Breast epithelium (tissue), 3 donors: ENCODE results near the gene IL1RAP.

Experiments used
- CTCF ChIP-seq, 3 donors: fragments of 450-650 bp; IDR thresholded peaks; one replicate each; pipeline ENCODE4 v1.5.1; 2016 to 2017; ENCODE audit warnings: antibody characterized with exemption in 3 of 3, mild to moderate bottlenecking in 3 of 3, moderate library complexity in 3 of 3
- POLR2A ChIP-seq: fragments of 450-650 bp; IDR thresholded peaks from one replicate; pipeline ENCODE4 v1.6.1; 2016; ENCODE audit warnings: antibody characterized with exemption, mild to moderate bottlenecking, moderate library complexity
- POLR2AphosphoS5 ChIP-seq, 3 donors: sonication (generic); formaldehyde crosslinking; IDR thresholded peaks; one replicate each; pipeline ENCODE4 v1.6.1; 2017; ENCODE audit warnings: antibody characterized with exemption in 3 of 3

- TF ChIP-seq POLR2A (no peak), CTCF (IDR thresholded peaks at IDR 0.05) (no peak), POLR2AphosphoS5 (IDR thresholded peaks at IDR 0.05) (no peak)
Observed at GRCh38 chr3:190485830-190486532, 27.9 kb upstream of the IL1RAP start.
